Mesenteric fat pad (tissue), 1 donor: Measurements from ENCODE around the gene C16orf90. TPM values are rescaled to one million over a fixed set of nuclear protein-coding genes. Genes with fewer than 3 reads are reported as not detected.
A peak's percentile ranks its signal among the peaks of the same experiment; 100 is the strongest.

Source experiments
- DNase-seq: peaks from one replicate; pipeline ENCODE4 v3.0.0-alpha.2; 2020; ENCODE audit warnings: low spot score
- total RNA-seq: library from RNA; stranded (reverse); fragmentation: NEBNext Ultra II Directional; extraction: Animal tissue kit (Norgen Biotek cat#: 25700); gene quantifications from one replicate; pipeline ENCODE4 v1.2.1, GENCODE V29; 2021
- donor health status: DM: yes; HTN: yes; CAD: no.

Gene C16orf90
- total RNA-seq, 1 donor from 2014 or later = not detected

GRCh38 chr16:3513892-3514583 is 18.7 kb upstream of the C16orf90 start:
- DNase-seq = peak; percentile 43

- DNase-seq = peak; percentile 82
Observed at GRCh38 chr16:3511286-3512180, 16.2 kb upstream of the C16orf90 start.

- peak; percentile 43 for DNase-seq
Observed at GRCh38 chr16:3510416-3510815, 15.1 kb upstream of the C16orf90 start.

DNA sequence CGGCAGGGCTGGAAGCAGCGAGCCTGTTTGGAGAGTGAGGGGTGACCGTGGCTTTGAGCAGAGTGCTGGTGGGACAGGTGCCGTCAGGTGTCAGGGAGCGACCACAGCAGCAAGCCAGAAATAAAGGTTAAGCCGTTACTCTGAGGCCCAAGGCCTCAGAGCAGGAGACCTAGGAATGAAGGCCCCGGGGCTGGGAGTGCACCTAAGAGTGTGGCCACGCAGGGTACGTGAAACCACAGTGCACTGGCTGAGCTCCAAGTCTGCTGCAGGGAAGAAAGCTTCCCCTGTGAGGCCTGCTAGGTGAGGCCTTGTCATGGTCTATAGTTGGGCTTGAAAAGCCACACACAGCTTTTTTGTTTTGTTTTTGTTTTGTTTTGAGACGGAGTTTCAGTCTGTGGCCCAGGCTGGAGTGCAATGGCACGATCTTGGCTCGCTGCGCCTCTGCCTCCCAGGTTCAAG is 14.2 kb upstream of the C16orf90 start:
- DNase-seq = peak; percentile 80

DNA sequence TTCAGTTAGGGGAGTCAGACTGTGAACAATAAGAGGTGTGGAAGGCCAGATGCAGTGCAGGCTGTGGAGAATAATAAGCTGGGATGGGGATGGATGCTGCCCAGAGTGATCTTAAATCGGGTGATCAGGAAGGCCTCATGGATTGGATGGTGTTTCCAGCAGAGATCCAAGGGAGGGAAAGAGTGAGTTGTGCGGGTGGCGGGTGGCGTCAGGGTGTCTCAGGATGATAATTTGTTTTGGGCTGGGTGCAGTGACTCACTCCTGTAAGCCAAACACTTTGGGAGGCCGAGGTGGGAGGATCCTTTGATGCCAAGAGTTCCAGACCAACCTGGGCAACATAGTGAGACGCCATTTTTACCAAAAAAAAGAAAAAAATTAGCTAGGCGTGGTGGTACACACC is 13.4 kb upstream of the C16orf90 start:
- peak; percentile 41 for DNase-seq

- DNase-seq = peak; percentile 26
Observed at GRCh38 chr16:3503523-3503922, 8.2 kb upstream of the C16orf90 start.

- DNase-seq = peak; percentile 64
Observed at GRCh38 chr16:3501783-3502400, 6.6 kb upstream of the C16orf90 start.

- peak; percentile 53 for DNase-seq
Observed at GRCh38 chr16:3501412-3501761, 6.1 kb upstream of the C16orf90 start.

GRCh38 chr16:3498988-3499387 is 3.7 kb upstream of the C16orf90 start:
- no peak for DNase-seq

GRCh38 chr16:3497771-3498170 is 2.5 kb upstream of the C16orf90 start:
- no peak for DNase-seq

DNA sequence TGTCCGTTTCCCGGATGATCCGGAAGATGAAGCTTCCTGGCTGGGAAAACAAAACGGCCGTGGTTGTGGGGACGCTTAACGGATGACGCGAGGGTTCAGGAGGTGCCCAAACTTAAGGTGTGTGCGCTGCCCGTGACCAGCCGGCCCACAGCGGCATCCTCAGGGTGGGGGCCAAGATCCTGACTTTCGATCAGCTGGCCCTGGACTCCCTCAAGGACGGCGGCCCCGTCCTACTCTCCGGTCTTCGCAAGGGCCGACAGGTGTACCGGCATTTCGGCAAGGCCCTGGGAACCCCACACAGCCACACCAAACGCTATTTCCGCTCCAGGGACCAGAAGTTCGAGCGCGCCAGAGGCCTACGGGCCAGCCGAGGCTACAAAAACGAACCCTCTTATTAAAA is 1.1 kb upstream of the C16orf90 start:
- no peak for DNase-seq

DNA sequence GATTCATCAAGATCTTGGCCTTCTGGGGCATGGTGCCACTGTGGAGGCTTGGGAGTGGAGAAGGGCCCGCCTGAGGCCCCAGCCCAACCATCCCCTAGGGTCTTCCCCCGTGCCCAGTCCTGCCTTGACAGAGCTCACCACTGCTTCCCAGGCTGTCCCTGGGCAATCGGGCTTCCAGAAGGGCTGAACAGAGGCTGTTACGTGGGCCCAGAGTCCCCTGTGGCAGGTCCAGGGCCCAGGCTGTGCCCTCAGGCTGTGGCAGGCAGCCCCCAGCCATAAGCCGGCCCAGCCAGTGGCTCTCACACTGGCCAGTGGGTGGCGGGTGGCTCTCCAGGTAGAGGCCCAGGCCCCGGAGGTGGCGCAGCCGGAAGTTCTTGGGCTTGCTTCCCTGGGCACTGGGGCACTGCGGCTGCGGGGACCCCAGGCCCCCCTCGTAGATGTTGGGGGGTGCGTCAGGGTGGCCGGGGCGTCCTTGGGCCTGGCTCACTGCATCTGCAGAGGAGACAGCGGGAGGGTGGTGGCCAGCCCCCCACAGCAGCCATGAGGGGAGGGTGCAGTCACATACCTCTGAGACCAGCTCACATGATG is 809 bp downstream of the C16orf90 start:
- no peak for DNase-seq

GRCh38 chr16:3492356-3492755 is 2.9 kb downstream of the C16orf90 start:
- no peak for DNase-seq

- no peak for DNase-seq
Observed at GRCh38 chr16:3490911-3491629, 4.2 kb downstream of the C16orf90 start.

DNA sequence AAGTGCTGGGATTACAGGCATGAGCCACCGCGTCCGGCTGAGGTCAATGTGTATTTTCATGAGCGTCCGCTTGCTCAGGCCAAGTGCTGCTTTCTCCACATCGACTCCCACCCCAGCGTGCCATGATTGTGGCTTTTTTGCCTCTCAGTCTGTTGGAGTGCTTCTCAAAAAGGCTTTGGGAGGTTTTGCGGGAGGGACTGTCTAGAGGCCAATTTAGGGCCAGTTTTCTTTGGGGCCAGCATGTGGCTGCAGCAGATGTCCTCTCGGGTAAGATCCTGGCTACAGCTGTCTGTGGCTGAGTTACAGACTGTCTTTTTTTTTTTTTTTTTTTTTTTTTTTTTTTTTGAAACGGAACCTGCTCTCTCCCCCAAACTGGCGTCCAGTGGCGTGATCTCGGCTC is 6.5 kb downstream of the C16orf90 start:
- DNase-seq = no peak

- no peak for DNase-seq
Observed at GRCh38 chr16:3487521-3488410, 7.5 kb downstream of the C16orf90 start.

- DNase-seq = no peak
Observed at GRCh38 chr16:3486506-3487215, 8.6 kb downstream of the C16orf90 start.

GRCh38 chr16:3485821-3486505 is 9.3 kb downstream of the C16orf90 start:
- DNase-seq = no peak
